A673 (cell line): ENCODE data around the gene OR52A1. TPM values are rescaled to one million over a fixed set of nuclear protein-coding genes. Genes with fewer than 3 reads are reported as not detected.

Experiments
- BruUV-seq: library from RNA; stranded (reverse); fragments of 400-500 nt; replicated peaks from 2 replicates; lab custom pipeline; 2021; lab: Mats Ljungman, UMichigan
- CTCF ChIA-PET: fragments of 300-600 bp; sonication (Branson Sonifier 250); formaldehyde crosslinking; loops from one replicate; lab custom pipeline; 2022; ENCODE audit warnings: antibody characterized with exemption; lab: Charles Lee
- POLR2A ChIA-PET: fragments of 300-600 bp; sonication (Branson Sonifier 250); formaldehyde crosslinking; loops from one replicate; lab custom pipeline; 2022; ENCODE audit warnings: antibody characterized with exemption; ENCODE audit not compliant: low non-redundant PET; lab: Charles Lee
- DNase-seq: peaks from one replicate; pipeline ENCODE4 v3.0.0-alpha.2; 2015; ENCODE audit warnings: low spot score
- H3K27ac ChIP-seq: fragments of 200-600 bp; sonication (generic); 2 replicates; pipeline ENCODE4 v1.5.1; 2016; ENCODE audit warnings: mixed run types, low read depth, mild to moderate bottlenecking, mixed read lengths, antibody characterized with exemption, low read length; ENCODE audit not compliant: poor library complexity, severe bottlenecking
- H3K27me3 ChIP-seq: fragments of 200-600 bp; sonication (generic); replicated peaks from 2 replicates; pipeline ENCODE4 v1.6.1; 2017; ENCODE audit warnings: mixed run types, low read depth, mild to moderate bottlenecking, mixed read lengths, antibody characterized with exemption, low read length; ENCODE audit not compliant: insufficient read depth, poor library complexity
- H3K36me3 ChIP-seq: fragments of 200-600 bp; sonication (generic); 2 replicates; pipeline ENCODE4 v1.6.1; 2016; ENCODE audit warnings: mixed run types, mild to moderate bottlenecking, mixed read lengths, antibody characterized with exemption, low read length; ENCODE audit not compliant: insufficient read depth, poor library complexity, severe bottlenecking
- H3K4me1 ChIP-seq: fragments of 200-600 bp; sonication (generic); 2 replicates; pipeline ENCODE4 v1.6.1; 2017; ENCODE audit warnings: mixed run types, mild to moderate bottlenecking, mixed read lengths, antibody characterized with exemption, low read length; ENCODE audit not compliant: insufficient read depth, poor library complexity, severe bottlenecking
- H3K4me3 ChIP-seq: fragments of 200-600 bp; sonication (generic); 2 replicates; pipeline ENCODE4 v1.5.1; 2016; ENCODE audit warnings: low read depth, mixed run types, mild to moderate bottlenecking, mixed read lengths, low read length; ENCODE audit not compliant: poor library complexity, severe bottlenecking
- H3K9me3 ChIP-seq: fragments of 200-600 bp; sonication (generic); 2 replicates; pipeline ENCODE4 v1.6.1; 2016; ENCODE audit warnings: mixed run types, low read depth, mild to moderate bottlenecking, mixed read lengths, antibody characterized with exemption, low read length; ENCODE audit not compliant: poor library complexity, severe bottlenecking
- EZH2 ChIP-seq: fragments of 200-600 bp; sonication (generic); IDR thresholded peaks from 2 replicates; pipeline ENCODE4 v1.6.1; 2017; ENCODE audit warnings: borderline replicate concordance, low read depth, mild to moderate bottlenecking, mixed read lengths, antibody characterized with exemption, low read length; ENCODE audit not compliant: poor library complexity, severe bottlenecking
- intact Hi-C: fragments of 100-400 bp; cut with micrococcal nuclease; formaldehyde crosslinking; loops from one replicate; pipeline ENCODE4 v1.10.0; 2022; ENCODE audit not compliant: unreplicated experiment
- total RNA-seq: library from RNA; stranded (reverse); gene quantifications from 2 replicates; pipeline ENCODE4 v1.2.3, GENCODE V29; 2021
- TF ChIP-seq, protein P1 (sequence below): fragments of 300-800, 200-600 bp; sonication (generic); conservative IDR thresholded peaks from 2 replicates; pipeline ENCODE4 v1.5.1; 2017; ENCODE audit warnings: low read depth, mild to moderate bottlenecking, antibody characterized with exemption, low read length, moderate library complexity, mixed read lengths

Gene OR52A1
- total RNA-seq, 1 experiment from 2014 or later: not detected

- CTCF ChIA-PET: no interaction called here
- Histone ChIP-seq H3K27me3 (no peaks in the 10 kb centered on the region), H3K4me1 (no peaks in the 10 kb centered on the region), H3K36me3 (no peaks in the 10 kb centered on the region), H3K9me3 (no peaks in the 10 kb centered on the region), H3K27ac (no peak overlapping the region), H3K4me3 (no peak overlapping the region)
- no peak for DNase-seq
- TF ChIP-seq EZH2: no peak
- TF ChIP-seq, protein P1, sequence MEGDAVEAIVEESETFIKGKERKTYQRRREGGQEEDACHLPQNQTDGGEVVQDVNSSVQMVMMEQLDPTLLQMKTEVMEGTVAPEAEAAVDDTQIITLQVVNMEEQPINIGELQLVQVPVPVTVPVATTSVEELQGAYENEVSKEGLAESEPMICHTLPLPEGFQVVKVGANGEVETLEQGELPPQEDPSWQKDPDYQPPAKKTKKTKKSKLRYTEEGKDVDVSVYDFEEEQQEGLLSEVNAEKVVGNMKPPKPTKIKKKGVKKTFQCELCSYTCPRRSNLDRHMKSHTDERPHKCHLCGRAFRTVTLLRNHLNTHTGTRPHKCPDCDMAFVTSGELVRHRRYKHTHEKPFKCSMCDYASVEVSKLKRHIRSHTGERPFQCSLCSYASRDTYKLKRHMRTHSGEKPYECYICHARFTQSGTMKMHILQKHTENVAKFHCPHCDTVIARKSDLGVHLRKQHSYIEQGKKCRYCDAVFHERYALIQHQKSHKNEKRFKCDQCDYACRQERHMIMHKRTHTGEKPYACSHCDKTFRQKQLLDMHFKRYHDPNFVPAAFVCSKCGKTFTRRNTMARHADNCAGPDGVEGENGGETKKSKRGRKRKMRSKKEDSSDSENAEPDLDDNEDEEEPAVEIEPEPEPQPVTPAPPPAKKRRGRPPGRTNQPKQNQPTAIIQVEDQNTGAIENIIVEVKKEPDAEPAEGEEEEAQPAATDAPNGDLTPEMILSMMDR: no peak
- POLR2A ChIA-PET: no interaction called here
- no TSS peak for BruUV-seq
- intact Hi-C loops: no loop called here
These were observed 18.3 kb downstream of the OR52A1 start for GRCh38 chr11:5136261-5136660.

DNA sequence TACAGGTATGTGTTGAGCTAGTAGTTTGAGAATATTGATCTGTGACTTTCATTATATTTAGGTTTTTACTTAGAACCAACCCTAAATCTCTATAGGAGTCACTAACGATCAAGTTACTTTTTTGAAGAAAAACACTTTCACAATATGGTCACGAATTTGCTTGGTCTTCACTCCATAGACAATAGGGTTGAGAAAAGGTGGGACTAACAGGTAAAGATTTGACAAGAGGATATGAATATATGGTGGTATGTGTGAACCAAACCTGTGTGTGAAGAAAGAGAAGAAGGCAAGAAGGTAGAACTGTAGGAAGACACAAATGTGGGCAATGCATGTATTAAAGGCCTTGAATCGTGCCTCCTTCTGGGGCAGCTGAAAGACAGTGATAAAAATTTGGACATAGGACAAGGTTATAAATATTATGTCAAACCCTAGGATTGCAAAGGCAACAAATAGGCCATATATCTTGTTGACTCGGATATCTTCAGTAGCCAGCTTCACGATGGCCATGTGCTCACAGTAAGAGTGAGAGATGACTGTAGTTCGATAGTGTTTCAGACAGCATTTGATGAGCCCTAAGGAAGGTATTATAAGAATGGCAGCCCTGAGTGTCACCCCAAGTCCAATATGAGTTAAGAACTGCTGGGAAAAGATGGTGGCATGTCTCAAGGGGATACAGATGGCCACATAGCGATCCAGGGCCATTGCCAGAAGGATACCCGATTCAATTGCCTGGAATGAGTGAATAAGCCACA is 22.8 kb downstream of the OR52A1 start:
- no peak for DNase-seq
- no TSS peak for BruUV-seq
- Histone ChIP-seq H3K9me3 (no peaks in the 10 kb centered on the region), H3K4me3 (no peak overlapping the region), H3K4me1 (no peaks in the 10 kb centered on the region), H3K36me3 (no peaks in the 10 kb centered on the region), H3K27ac (no peak overlapping the region), H3K27me3 (no peaks in the 10 kb centered on the region)
- CTCF ChIA-PET: no interaction called here
- TF ChIP-seq EZH2: no peak
- TF ChIP-seq, protein P1: no peak
- intact Hi-C loops: no loop called here
- POLR2A ChIA-PET: no interaction called here

DNA sequence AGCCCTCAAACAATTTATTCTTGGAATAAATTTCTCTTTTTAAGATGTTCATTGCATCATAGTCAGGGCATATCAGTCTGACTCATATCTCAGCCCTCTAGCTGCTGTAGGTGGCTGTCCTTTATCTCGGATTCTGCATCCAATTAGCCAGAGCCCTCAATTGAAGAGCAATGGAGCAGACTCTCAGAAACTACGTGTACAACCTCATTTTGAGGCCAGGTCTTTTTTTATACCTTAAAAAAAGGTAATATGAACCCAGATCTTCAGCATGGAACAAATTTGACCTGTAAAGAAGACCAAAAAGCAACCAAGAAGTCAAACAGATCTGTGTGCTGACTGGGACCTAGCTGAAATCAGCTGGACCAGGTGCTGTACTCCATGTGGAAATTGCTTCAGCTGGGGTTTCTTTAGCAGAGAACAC is 25.1 kb downstream of the OR52A1 start:
- TF ChIP-seq EZH2: no peak
- TF ChIP-seq, protein P1: no peak
- Histone ChIP-seq H3K4me1 (no peaks in the 10 kb centered on the region), H3K4me3 (no peak overlapping the region), H3K27me3 (no peaks in the 10 kb centered on the region), H3K27ac (no peak overlapping the region), H3K9me3 (no peaks in the 10 kb centered on the region), H3K36me3 (no peaks in the 10 kb centered on the region)
- intact Hi-C loops: loop anchor here (10.0 kb wide), 1 partner anchor 755 kb away; the partner anchor contains the start of gene OR52E4
- ChIA-PET POLR2A (no interaction called here), CTCF (no interaction called here)
- BruUV-seq: no TSS peak
- DNase-seq: no peak
